ENCODE measurements around the gene KCNQ4.

- TF ChIP-seq EZH2 (IDR thresholded peaks at IDR 0.05; ENCODE audit: borderline replicate concordance, low read depth, low read length, severe bottlenecking): no peak
- no peak for TF ChIP-seq CTCF (IDR thresholded peaks at IDR 0.05; ENCODE audit: borderline replicate concordance, extremely low read depth, low read length, poor library complexity, severe bottlenecking)
Observed at GRCh38 chr1:40834968-40835545, 51.5 kb downstream of the KCNQ4 start.

All from DND-41 (cell line).